ENCODE data around the gene MORN2.
A peak's percentile ranks its signal among the peaks of the same experiment; 100 is the strongest.
"Not testable (repeated sequence)": the region's sequence is repeated elsewhere in the genome, so short reads cannot be mapped to it uniquely, and the experiment has no call there.

Gene MORN2

GRCh38 chr2:38875576-38876367 is at the start of gene MORN2, which contains the start of gene DHX57:
TSS of gene MORN2 (plus strand) at chr2:38875976.
TSS of gene DHX57 (minus strand) at chr2:38875934. CDS start at chr2:38868405, 7,529 bp downstream.
- DNase-seq = peak; percentile 86

- not testable (repeated sequence) for DNase-seq
Observed at GRCh38 chr2:38827539-38828145, 48.1 kb upstream of the MORN2 start.

GRCh38 chr2:38828460-38828859 is 47.3 kb upstream of the MORN2 start:
- no peak for DNase-seq

- DNase-seq = no peak
Observed at GRCh38 chr2:38829971-38830370, 45.8 kb upstream of the MORN2 start.

- no peak for DNase-seq
Observed at GRCh38 chr2:38830526-38831159, 45.1 kb upstream of the MORN2 start.

- no peak for DNase-seq
Observed at GRCh38 chr2:38835015-38835601, 40.7 kb upstream of the MORN2 start.

GRCh38 chr2:38835990-38836389 is 39.8 kb upstream of the MORN2 start:
- no peak for DNase-seq

- DNase-seq = no peak
Observed at GRCh38 chr2:38836791-38837190, 39.0 kb upstream of the MORN2 start.

- DNase-seq = no peak
Observed at GRCh38 chr2:38850045-38850444, 25.7 kb upstream of the MORN2 start.

- no peak for DNase-seq
Observed at GRCh38 chr2:38856165-38856564, 19.6 kb upstream of the MORN2 start.

GRCh38 chr2:38862476-38862875 is 13.3 kb upstream of the MORN2 start:
- DNase-seq = no peak

GRCh38 chr2:38863061-38863695 is 12.6 kb upstream of the MORN2 start:
- DNase-seq = no peak

GRCh38 chr2:38866773-38867443 is 8.9 kb upstream of the MORN2 start:
- DNase-seq = no peak

- no peak for DNase-seq
Observed at GRCh38 chr2:38871432-38871831, 4.3 kb upstream of the MORN2 start.

GRCh38 chr2:38873763-38874162 is 2.0 kb upstream of the MORN2 start:
- DNase-seq = no peak

- DNase-seq = no peak
Observed at GRCh38 chr2:38875227-38875575, 575 bp upstream of the MORN2 start.

- no peak for DNase-seq
Observed at GRCh38 chr2:38876407-38876806, 631 bp downstream of the MORN2 start.

GRCh38 chr2:38886063-38886462 is 10.3 kb downstream of the MORN2 start:
- DNase-seq = no peak

- no peak for DNase-seq
Observed at GRCh38 chr2:38887347-38887746, 11.6 kb downstream of the MORN2 start.

- no peak for DNase-seq
Observed at GRCh38 chr2:38887902-38888554, 12.3 kb downstream of the MORN2 start.

- DNase-seq = no peak
Observed at GRCh38 chr2:38889045-38889444, 13.3 kb downstream of the MORN2 start.

- DNase-seq = no peak
Observed at GRCh38 chr2:38889575-38889974, 13.8 kb downstream of the MORN2 start, which contains the start of gene ARHGEF33. TSS of gene ARHGEF33 (plus strand) at chr2:38889875. CDS start at chr2:38919448, 29,573 bp downstream.
